GM18498 (cell line): ENCODE results near the gene QRFP.

Experiments
- ATAC-seq: cut with Tn5 transposase; IDR thresholded peaks from one replicate; pipeline ENCODE4 v1.9.1; 2021; ENCODE audit warnings: mild to moderate bottlenecking, moderate library complexity; ENCODE audit not compliant: unreplicated experiment

QRFP gene

DNA sequence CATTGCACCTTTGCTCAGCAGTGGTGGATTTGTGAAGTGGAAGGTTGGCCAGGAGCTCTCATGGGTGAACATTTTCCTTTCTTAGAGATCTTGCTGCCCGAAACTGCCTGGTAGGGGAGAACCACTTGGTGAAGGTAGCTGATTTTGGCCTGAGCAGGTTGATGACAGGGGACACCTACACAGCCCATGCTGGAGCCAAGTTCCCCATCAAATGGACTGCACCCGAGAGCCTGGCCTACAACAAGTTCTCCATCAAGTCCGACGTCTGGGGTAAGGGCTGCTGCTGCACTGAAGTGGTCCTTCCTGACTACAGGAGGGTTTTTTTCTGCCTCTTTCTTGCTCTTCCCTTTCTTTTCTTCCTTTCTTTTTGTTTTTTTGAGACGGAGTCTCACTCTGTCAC lies 21.8 kb downstream of the QRFP start:
- no peak for ATAC-seq

DNA sequence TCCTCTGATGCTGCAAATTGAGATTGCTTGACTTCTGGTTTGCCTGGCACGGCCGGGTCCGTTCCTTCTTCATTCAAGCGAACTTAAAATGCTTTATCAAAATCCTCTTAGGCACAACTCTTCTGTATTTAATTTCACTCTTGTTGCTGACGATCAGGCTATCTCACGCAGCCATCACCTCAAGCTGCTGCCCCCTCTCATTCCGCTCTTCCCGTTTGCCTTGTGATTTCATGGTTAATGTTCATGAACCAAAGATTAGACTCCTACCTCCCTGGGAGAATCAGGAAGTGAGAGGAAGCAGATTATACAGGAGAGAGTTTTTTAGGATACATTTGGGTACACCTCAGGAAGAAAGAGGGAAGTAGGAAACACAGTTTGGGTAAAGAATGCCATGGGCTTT lies 22.6 kb downstream of the QRFP start:
- no peak for ATAC-seq

- ATAC-seq = no peak
These were observed 23.6 kb downstream of the QRFP start for GRCh38 chr9:130872912-130873503.

- no peak for ATAC-seq
These were observed 24.1 kb downstream of the QRFP start for GRCh38 chr9:130872508-130872907.

DNA sequence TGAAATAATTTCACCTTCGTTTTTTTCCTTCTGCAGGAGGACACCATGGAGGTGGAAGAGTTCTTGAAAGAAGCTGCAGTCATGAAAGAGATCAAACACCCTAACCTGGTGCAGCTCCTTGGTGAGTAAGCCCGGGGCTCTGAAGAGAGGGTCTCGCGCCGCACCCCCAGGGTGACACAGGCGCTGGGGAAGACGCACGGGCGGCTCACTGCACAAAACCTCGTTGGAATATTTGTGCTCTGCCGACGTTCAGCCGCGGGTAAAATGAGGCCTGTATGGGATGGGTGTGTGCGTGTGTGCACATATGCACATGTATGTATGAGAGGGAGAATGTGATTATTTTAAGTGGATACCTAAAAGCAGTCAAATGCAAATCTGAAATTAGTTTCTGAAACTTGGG lies 24.5 kb downstream of the QRFP start:
- no peak for ATAC-seq

DNA sequence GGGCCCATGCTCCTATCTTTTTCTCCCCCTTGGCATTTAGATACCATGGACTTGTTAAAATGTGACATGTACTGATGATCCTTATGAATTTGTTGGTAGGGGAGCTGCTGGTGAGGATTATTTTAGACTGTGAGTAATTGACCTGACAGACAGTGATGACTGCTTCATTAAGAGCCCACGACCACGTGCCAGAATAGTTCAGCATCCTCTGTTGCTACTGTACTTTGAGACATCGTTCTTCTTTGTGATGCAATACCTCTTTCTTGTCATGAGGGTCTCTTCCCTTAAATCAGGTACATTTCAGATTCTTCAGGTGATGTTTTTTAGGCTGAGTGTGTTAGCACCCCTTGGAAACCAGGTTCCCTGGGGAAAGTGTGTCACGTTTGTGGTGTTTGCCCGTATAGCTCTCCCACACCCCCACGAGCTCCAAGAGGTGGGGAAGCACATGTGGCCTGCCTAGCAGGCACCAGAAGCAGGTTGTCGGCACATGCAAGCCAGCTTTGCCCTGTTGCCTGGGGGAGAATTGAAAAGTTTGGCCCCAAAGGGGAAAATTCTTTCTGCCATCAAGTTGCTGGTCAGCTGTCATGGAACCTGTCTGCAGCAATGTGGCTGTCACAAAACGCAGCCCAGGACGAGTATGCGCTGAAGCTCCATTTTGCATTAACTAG lies 25.1 kb downstream of the QRFP start:
- ATAC-seq = no peak

- no peak for ATAC-seq
These were observed 25.9 kb downstream of the QRFP start for GRCh38 chr9:130870491-130871381.

DNA sequence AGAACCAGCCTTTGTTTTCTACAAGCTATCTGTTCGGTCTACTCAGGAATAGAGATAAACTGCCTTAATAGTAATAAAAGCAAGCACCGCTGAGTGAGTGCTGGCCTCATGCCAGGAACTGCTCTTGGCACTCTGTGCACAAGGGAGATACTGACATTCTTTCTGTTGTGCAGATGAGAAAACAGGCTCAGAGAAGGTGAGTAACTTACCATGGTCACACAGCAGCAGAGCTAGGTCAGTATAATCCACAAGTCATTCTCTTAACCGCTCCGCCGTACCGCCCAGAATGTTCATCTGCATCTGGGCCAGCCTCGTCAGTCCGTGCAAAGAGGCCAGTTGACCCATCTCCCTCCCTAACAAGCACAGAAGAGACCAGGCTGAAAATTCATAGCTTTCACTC lies 27.4 kb downstream of the QRFP start:
- ATAC-seq = no peak

- ATAC-seq = no peak
These were observed 28.4 kb downstream of the QRFP start for GRCh38 chr9:130868230-130868629.

DNA sequence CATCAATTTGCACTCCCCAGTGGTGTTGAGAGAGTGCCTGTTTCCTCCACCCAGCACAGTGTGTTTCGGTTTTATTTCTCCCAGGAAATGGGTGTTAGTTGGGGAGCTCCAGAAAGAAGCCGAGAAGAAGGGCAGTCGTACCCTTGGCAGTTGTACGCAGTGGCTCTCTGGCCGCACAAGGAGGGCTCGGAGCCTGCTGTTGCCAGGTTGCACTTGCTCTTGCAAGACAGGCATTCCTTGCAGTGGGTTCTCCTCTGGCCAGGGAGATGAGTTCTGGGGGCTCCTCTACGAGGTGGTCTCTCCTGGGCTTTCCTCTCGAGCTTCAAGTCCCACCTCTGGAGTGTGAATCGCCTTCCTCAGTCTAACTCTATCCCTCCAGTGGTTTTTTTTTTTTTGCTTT lies 29.1 kb downstream of the QRFP start:
- ATAC-seq = no peak

GRCh38 chr9:130866474-130866965 lies 30.1 kb downstream of the QRFP start:
- ATAC-seq = no peak

DNA sequence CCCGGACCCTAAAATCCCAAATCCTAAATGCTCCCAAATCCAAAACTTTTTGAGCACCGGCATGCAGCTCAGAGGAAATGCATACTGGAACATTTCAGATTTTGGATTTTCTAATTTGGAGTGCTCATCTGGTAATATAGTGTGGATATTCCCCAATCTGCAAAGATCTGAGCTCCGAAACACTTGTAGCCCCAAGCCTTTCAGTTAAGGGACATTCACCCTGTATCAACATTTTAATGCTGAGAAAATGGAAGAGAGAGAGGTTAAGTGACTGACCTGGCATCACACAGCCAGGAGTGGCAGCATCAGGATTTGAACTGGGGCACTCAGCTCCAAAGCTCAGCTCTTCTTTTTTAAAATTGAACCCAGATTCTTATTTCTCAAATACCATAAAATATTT lies 30.7 kb downstream of the QRFP start:
- ATAC-seq = no peak

GRCh38 chr9:130864541-130864940 lies 32.1 kb downstream of the QRFP start:
- ATAC-seq = no peak

GRCh38 chr9:130862747-130863146 lies 33.9 kb downstream of the QRFP start:
- ATAC-seq = no peak

DNA sequence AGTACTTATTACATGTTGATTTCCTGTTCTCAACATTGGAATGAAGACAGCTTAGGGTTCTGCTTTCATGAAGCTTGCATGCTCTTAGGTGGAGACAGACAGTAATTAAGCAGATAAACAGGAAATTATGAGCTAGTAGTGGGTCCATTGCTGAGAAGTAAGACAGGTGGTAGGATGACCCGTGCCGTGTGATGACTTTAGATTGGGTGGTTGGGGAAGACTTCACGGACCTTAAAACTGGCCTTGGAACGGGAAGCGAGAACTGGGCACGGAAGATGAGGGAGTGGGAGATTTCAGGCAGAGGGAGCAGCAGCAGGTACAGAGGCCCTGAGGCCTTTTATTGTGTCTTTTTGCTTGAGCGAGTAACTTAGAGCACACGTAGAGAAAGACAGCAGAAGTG lies 34.4 kb downstream of the QRFP start:
- no peak for ATAC-seq

DNA sequence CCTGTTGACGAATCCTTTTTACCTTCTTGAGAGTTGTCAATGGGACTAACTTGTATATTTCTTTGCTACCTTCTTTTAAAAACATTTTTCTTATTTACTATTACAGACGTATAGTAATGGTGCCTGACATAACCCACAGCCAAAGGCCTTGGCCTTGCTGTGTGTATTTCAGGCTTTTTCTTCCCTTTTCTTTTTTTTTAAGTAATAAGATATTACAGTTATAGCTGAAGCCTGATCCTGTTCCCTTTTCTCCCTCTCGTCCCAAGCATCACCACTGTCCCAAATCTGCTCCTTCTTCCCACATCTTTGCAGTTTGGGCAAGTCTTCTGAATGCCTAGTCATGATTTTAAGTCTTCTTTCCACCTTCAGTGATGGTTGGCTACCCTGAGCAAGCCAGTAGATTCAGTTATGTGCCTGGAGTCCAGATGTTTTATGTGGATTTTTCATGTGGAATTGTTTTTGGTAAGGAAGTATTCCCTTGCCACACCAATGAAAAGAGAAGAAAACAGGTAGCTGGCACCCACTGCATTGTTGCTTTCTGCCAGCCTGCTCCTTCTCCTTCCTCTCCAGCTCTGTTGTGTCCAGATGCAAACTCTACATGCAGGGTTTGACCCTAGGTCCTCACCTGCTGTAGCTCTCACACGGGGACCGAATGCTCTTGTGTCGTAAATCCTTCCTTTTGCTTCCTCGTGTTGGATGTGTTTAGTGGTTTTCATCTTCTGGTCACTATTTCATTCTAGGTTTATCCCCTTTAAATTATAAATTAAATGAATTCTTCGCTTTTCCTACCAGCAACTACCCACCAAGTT lies 35.0 kb downstream of the QRFP start:
- no peak for ATAC-seq

- ATAC-seq = no peak
These were observed 35.9 kb downstream of the QRFP start for GRCh38 chr9:130860458-130861316.

DNA sequence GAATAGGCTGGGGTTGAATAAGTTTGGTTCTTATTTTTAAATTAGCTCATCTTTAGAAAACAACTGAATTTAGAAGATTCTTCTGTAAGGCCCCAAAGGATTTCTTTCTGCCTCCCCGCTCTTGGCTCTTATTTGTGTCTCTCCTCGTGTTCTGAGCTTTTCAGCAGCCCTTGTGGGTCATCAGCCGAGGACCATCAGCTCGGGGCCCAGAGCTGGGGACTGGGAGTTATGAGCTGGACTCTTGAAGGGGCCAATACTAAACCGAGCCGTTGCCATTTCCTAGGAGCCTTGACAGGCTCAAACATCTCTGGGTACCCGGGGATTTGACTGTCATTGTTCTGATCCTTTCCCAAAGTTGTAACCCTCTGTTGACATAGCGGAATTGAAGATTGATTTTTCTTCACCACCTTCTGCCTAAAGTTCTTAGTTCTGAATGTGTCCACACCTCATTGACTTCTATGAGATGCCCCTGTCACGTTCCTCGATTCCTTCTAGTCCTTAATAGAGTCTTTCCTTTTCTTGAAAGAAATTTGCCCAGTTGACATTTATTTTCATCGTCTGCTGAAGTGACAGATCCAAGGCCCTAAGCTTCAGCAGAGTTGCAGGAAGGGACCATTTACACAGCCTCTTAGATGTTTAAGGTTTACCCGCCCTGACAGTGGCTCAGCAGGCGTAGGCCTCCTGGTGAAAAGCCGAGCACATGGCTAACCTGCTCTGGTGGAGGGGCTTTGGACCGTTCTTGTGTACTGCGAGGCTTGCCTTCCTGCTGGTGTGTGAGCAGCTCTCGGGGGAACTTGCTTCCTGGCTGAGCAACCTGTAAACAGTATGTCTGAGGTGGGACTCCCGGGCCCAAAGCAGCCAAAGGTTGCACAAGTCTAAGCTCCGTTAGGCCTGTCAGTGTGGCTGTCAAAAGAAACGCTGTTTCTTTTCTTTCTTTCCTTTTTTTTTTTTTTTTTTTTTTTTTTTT lies 37.6 kb downstream of the QRFP start:
- no peak for ATAC-seq
